ENCODE results near the gene UBE2L3.
"Not testable (repeated sequence)": the region's sequence is repeated elsewhere in the genome, so short reads cannot be mapped to it uniquely, and the experiment has no call there.

The UBE2L3 gene

GRCh38 chr22:21593406-21594232, 26.1 kb downstream of the UBE2L3 start:
- Histone ChIP-seq H3K27ac (ENCODE audit: insufficient read depth in 1 of 2, low read depth in 1 of 2, low read length in 2 of 2, poor library complexity in 1 of 2, severe bottlenecking in 2 of 2) (no peak overlapping the region), H3K4me3 (ENCODE audit: control insufficient read depth in 1 of 7, extremely low read depth in 1 of 7, insufficient read depth in 4 of 7, low read depth in 2 of 7, low read length in 6 of 7) (no peak overlapping the region), H3K9me3 (ENCODE audit: control extremely low read depth in 1 of 5, control insufficient read depth in 4 of 5, insufficient read depth in 2 of 5, low read depth in 1 of 5, low read length in 4 of 5) (no peaks in the 10 kb centered on the region), H3K36me3 (ENCODE audit: control insufficient read depth in 4 of 4, insufficient read depth in 4 of 4, low read length in 3 of 4) (peaks cover 9 to 70% (median 32%) of the 10 kb centered on the region in 4 experiments), H3K27me3 (replicated peaks in 2 of 5; ENCODE audit: control insufficient read depth in 4 of 5, insufficient read depth in 5 of 5, low read length in 4 of 5) (no peaks in the 10 kb centered on the region), H3K4me1 (ENCODE audit: control extremely low read depth in 1 of 4, control insufficient read depth in 4 of 4, insufficient read depth in 4 of 4, low read length in 3 of 4) (peaks cover 0 to 40% (median 25%) of the 10 kb centered on the region in 4 experiments)
- 91% methylated on average over 11 of the region's 11 CpGs for WGBS (ENCODE audit: insufficient coverage)
- DNase-seq, result no peak
- CTCF ChIA-PET, result interaction anchor here (0.8 to 3.0 kb wide), 3 partner anchors 19 to 37 kb away, joined by 3 to 10 read pairs (median 3); partner anchors contain the start of gene YDJC
- POLR2A ChIA-PET, result interaction anchor here (1.2 kb wide), 1 partner anchor 12 kb away, joined by 6 read pairs; no protein-coding TSS in a partner anchor

- no peaks in the 10 kb centered on the region for H3K27me3 ChIP-seq (replicated peaks in 2 of 5; ENCODE audit: control insufficient read depth in 4 of 5, insufficient read depth in 5 of 5, low read length in 4 of 5)
- ChIA-PET POLR2A (no interaction called here), CTCF (interaction anchor here (0.9 to 2.4 kb wide), 2 partner anchors 9 to 12 kb away, joined by 3 to 7 read pairs; no protein-coding TSS in a partner anchor)
- no peak overlapping the region for H3K4me3 ChIP-seq (ENCODE audit: control insufficient read depth in 1 of 7, extremely low read depth in 1 of 7, insufficient read depth in 4 of 7, low read depth in 2 of 7, low read length in 6 of 7)
- 100% methylated on average over 2 of the region's 5 CpGs for WGBS (ENCODE audit: insufficient coverage)
- DNase-seq, result no peak
- peak overlapping the region in 1 of 2 experiments; percentile 21 for H3K27ac ChIP-seq (ENCODE audit: insufficient read depth in 1 of 2, low read depth in 1 of 2, low read length in 2 of 2, poor library complexity in 1 of 2, severe bottlenecking in 2 of 2)
- peaks cover 0 to 35% (median 24%) of the 10 kb centered on the region in 4 experiments for H3K4me1 ChIP-seq (ENCODE audit: control extremely low read depth in 1 of 4, control insufficient read depth in 4 of 4, insufficient read depth in 4 of 4, low read length in 3 of 4)
- H3K36me3 ChIP-seq (ENCODE audit: control insufficient read depth in 4 of 4, insufficient read depth in 4 of 4, low read length in 3 of 4), result peaks cover 9 to 69% (median 31%) of the 10 kb centered on the region in 4 experiments
- no peaks in the 10 kb centered on the region for H3K9me3 ChIP-seq (ENCODE audit: control extremely low read depth in 1 of 5, control insufficient read depth in 4 of 5, insufficient read depth in 2 of 5, low read depth in 1 of 5, low read length in 4 of 5)
Observed at GRCh38 chr22:21594865-21595452, 27.4 kb downstream of the UBE2L3 start.

- H3K27ac ChIP-seq (ENCODE audit: insufficient read depth in 1 of 2, low read depth in 1 of 2, low read length in 2 of 2, poor library complexity in 1 of 2, severe bottlenecking in 2 of 2); POLR2A ChIA-PET; H3K9me3 ChIP-seq (ENCODE audit: control extremely low read depth in 1 of 5, control insufficient read depth in 4 of 5, insufficient read depth in 2 of 5, low read depth in 1 of 5, low read length in 4 of 5); H3K27me3 ChIP-seq (replicated peaks in 2 of 5; ENCODE audit: control insufficient read depth in 4 of 5, insufficient read depth in 5 of 5, low read length in 4 of 5); H3K4me3 ChIP-seq (ENCODE audit: control insufficient read depth in 1 of 7, extremely low read depth in 1 of 7, insufficient read depth in 4 of 7, low read depth in 2 of 7, low read length in 6 of 7): not testable (repeated sequence)
- CTCF ChIA-PET, result interaction anchor here (2.4 kb wide), 1 partner anchor 10 kb away, joined by 7 read pairs; no protein-coding TSS in a partner anchor
- peaks cover 9 to 60% (median 31%) of the 10 kb centered on the region in 4 experiments for H3K36me3 ChIP-seq (ENCODE audit: control insufficient read depth in 4 of 4, insufficient read depth in 4 of 4, low read length in 3 of 4)
- peak in 2 of 3 donors; percentile 64 to 77 for DNase-seq
- 97% methylated on average over 11 of the region's 13 CpGs for WGBS (ENCODE audit: insufficient coverage)
- H3K4me1 ChIP-seq (ENCODE audit: control extremely low read depth in 1 of 4, control insufficient read depth in 4 of 4, insufficient read depth in 4 of 4, low read length in 3 of 4), result peaks cover 0 to 23% (median 13%) of the 10 kb centered on the region in 4 experiments
Observed at GRCh38 chr22:21596356-21597135, 29.0 kb downstream of the UBE2L3 start.

- peaks cover 0 to 12% (median 8%) of the 10 kb centered on the region in 4 experiments for H3K4me1 ChIP-seq (ENCODE audit: control extremely low read depth in 1 of 4, control insufficient read depth in 4 of 4, insufficient read depth in 4 of 4, low read length in 3 of 4)
- no peak overlapping the region for H3K27ac ChIP-seq (ENCODE audit: insufficient read depth in 1 of 2, low read depth in 1 of 2, low read length in 2 of 2, poor library complexity in 1 of 2, severe bottlenecking in 2 of 2)
- H3K27me3 ChIP-seq (replicated peaks in 2 of 5; ENCODE audit: control insufficient read depth in 4 of 5, insufficient read depth in 5 of 5, low read length in 4 of 5), result no peaks in the 10 kb centered on the region
- ChIA-PET POLR2A (interaction anchor here (0.6 to 1.2 kb wide), 2 partner anchors 30 to 31 kb away, joined by 3 read pairs; no protein-coding TSS in a partner anchor), CTCF (interaction anchor here (0.9 to 1.2 kb wide), 3 partner anchors 19 to 32 kb away, joined by 3 read pairs; partner anchors contain the start of gene YDJC)
- peaks cover 9 to 56% (median 29%) of the 10 kb centered on the region in 4 experiments for H3K36me3 ChIP-seq (ENCODE audit: control insufficient read depth in 4 of 4, insufficient read depth in 4 of 4, low read length in 3 of 4)
- H3K4me3 ChIP-seq (ENCODE audit: control insufficient read depth in 1 of 7, extremely low read depth in 1 of 7, insufficient read depth in 4 of 7, low read depth in 2 of 7, low read length in 6 of 7), result no peak overlapping the region
- no peak for DNase-seq
- no CpG with 5 or more reads among the region's 3 CpGs for WGBS (ENCODE audit: insufficient coverage)
- H3K9me3 ChIP-seq (ENCODE audit: control extremely low read depth in 1 of 5, control insufficient read depth in 4 of 5, insufficient read depth in 2 of 5, low read depth in 1 of 5, low read length in 4 of 5), result no peaks in the 10 kb centered on the region
Observed at GRCh38 chr22:21598302-21598701, 30.8 kb downstream of the UBE2L3 start.

GRCh38 chr22:21599053-21599893, 31.8 kb downstream of the UBE2L3 start:
- no peaks in the 10 kb centered on the region for H3K9me3 ChIP-seq (ENCODE audit: control extremely low read depth in 1 of 5, control insufficient read depth in 4 of 5, insufficient read depth in 2 of 5, low read depth in 1 of 5, low read length in 4 of 5)
- peaks cover 2 to 47% (median 19%) of the 10 kb centered on the region in 4 experiments for H3K36me3 ChIP-seq (ENCODE audit: control insufficient read depth in 4 of 4, insufficient read depth in 4 of 4, low read length in 3 of 4)
- ChIA-PET POLR2A (no interaction called here), CTCF (interaction anchor here (0.9 to 1.2 kb wide), 2 partner anchors 30 to 32 kb away, joined by 3 read pairs; partner anchors contain the start of gene YDJC)
- H3K27me3 ChIP-seq (replicated peaks in 2 of 5; ENCODE audit: control insufficient read depth in 4 of 5, insufficient read depth in 5 of 5, low read length in 4 of 5), result no peaks in the 10 kb centered on the region
- DNase-seq, result no peak
- H3K27ac ChIP-seq (ENCODE audit: insufficient read depth in 1 of 2, low read depth in 1 of 2, low read length in 2 of 2, poor library complexity in 1 of 2, severe bottlenecking in 2 of 2), result peak overlapping the region in 1 of 2 experiments; percentile 14
- H3K4me3 ChIP-seq (ENCODE audit: control insufficient read depth in 1 of 7, extremely low read depth in 1 of 7, insufficient read depth in 4 of 7, low read depth in 2 of 7, low read length in 6 of 7), result no peak overlapping the region
- peaks cover 0 to 15% (median 8%) of the 10 kb centered on the region in 4 experiments for H3K4me1 ChIP-seq (ENCODE audit: control extremely low read depth in 1 of 4, control insufficient read depth in 4 of 4, insufficient read depth in 4 of 4, low read length in 3 of 4)
- WGBS (ENCODE audit: insufficient coverage), result 96% methylated on average over 3 of the region's 6 CpGs

- H3K36me3 ChIP-seq (ENCODE audit: control insufficient read depth in 4 of 4, insufficient read depth in 4 of 4, low read length in 3 of 4), result peaks cover 0 to 28% (median 6%) of the 10 kb centered on the region in 4 experiments
- DNase-seq, result no peak
- peaks cover 0 to 9% (median 7%) of the 10 kb centered on the region in 4 experiments for H3K4me1 ChIP-seq (ENCODE audit: control extremely low read depth in 1 of 4, control insufficient read depth in 4 of 4, insufficient read depth in 4 of 4, low read length in 3 of 4)
- CTCF ChIA-PET, result interaction anchor here (0.8 to 1.4 kb wide), 7 partner anchors 9 to 44 kb away, joined by 3 to 4 read pairs (median 3); no protein-coding TSS in a partner anchor
- 90% methylated on average over 5 of the region's 6 CpGs for WGBS (ENCODE audit: insufficient coverage)
- H3K9me3 ChIP-seq (ENCODE audit: control extremely low read depth in 1 of 5, control insufficient read depth in 4 of 5, insufficient read depth in 2 of 5, low read depth in 1 of 5, low read length in 4 of 5), result no peaks in the 10 kb centered on the region
- POLR2A ChIA-PET, result interaction anchor here (1.5 kb wide), 1 partner anchor 39 kb away, joined by 4 read pairs; the partner anchor contains the start of gene SDF2L1
- H3K27ac ChIP-seq (ENCODE audit: insufficient read depth in 1 of 2, low read depth in 1 of 2, low read length in 2 of 2, poor library complexity in 1 of 2, severe bottlenecking in 2 of 2), result no peak overlapping the region
- no peaks in the 10 kb centered on the region for H3K27me3 ChIP-seq (replicated peaks in 2 of 5; ENCODE audit: control insufficient read depth in 4 of 5, insufficient read depth in 5 of 5, low read length in 4 of 5)
- no peak overlapping the region for H3K4me3 ChIP-seq (ENCODE audit: control insufficient read depth in 1 of 7, extremely low read depth in 1 of 7, insufficient read depth in 4 of 7, low read depth in 2 of 7, low read length in 6 of 7)
Observed at GRCh38 chr22:21602579-21602978, 35.1 kb downstream of the UBE2L3 start.
